Skeletal muscle tissue (tissue), 4 donors: ENCODE measurements around the gene PEX1. TPM values are rescaled to one million over a fixed set of nuclear protein-coding genes. Genes with fewer than 3 reads are reported as not detected.
"Not testable (repeated sequence)": the region's sequence is repeated elsewhere in the genome, so short reads cannot be mapped to it uniquely, and the experiment has no call there.

Experiments used
- H3K27ac ChIP-seq: one replicate; pipeline ENCODE4 v1.7.0; 2013; ENCODE audit warnings: mild to moderate bottlenecking, low read depth, low read length, inconsistent platforms
- H3K27me3 ChIP-seq, 3 donors: one replicate each; pipeline ENCODE4 v1.7.0; 2013; ENCODE audit warnings: low read length in 3 of 3; ENCODE audit not compliant: control insufficient read depth in 3 of 3, insufficient read depth in 3 of 3
- H3K36me3 ChIP-seq, 3 donors: one replicate each; pipeline ENCODE4 v1.7.0; 2013; ENCODE audit warnings: low read length in 3 of 3; ENCODE audit not compliant: control insufficient read depth in 3 of 3, insufficient read depth in 3 of 3
- H3K4me1 ChIP-seq, 3 donors: one replicate each; pipeline ENCODE4 v1.7.0; 2013; ENCODE audit warnings: low read length in 3 of 3, mild to moderate bottlenecking in 3 of 3; ENCODE audit not compliant: control insufficient read depth in 3 of 3, insufficient read depth in 3 of 3
- H3K4me3 ChIP-seq, 3 donors: one replicate each; pipeline ENCODE4 v1.7.0; 2013; ENCODE audit warnings: low read length in 3 of 3
- H3K9ac ChIP-seq, 3 donors: one replicate each; pipeline ENCODE4 v1.7.0; 2013; ENCODE audit warnings: low read length in 3 of 3, mild to moderate bottlenecking in 3 of 3, moderate library complexity in 2 of 3, low read depth in 1 of 3
- H3K9me3 ChIP-seq, 3 donors: one replicate each; pipeline ENCODE4 v1.7.0; 2013; ENCODE audit warnings: low read length in 3 of 3; ENCODE audit not compliant: control insufficient read depth in 3 of 3
- total RNA-seq: library from RNA; depleted of rRNA; stranded (reverse); fragments of >200 nt; gene quantifications from one replicate; pipeline ENCODE4 v1.2.3, GENCODE V29; 2014
- donor health status: Osteomylitis.

Gene PEX1
- total RNA-seq, 1 donor from 2014 or later: 48.5 TPM

DNA sequence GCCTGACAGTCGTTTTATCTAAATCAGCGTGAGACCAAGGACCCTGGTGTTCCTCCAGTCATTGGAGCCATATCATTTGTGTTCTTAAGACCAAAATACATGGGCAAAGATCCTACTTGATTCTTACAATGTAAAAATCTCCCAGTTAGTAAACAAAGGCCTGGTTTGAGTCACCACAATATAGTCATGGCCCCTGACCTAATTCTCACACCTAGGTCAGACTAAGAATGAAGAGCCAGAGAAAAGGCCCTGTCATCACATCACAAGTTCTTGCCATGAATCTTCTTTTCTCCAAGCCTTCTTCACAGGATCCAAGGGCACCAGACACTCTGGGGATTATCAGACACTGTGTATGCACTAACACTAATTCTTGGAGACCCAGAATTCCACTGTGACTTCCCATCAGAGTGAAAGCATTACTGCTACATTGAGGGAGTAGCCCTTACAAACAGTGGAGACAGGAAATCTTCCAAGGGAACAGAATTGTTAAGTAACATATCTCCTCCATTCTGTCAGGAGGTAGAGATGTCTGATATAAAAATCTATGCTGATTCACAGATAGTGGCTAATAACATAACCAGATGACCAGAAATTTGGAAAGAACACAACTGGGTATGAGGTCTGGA is 42.9 kb downstream of the PEX1 start:
- no peaks in the 10 kb centered on the region for H3K9me3 ChIP-seq
- H3K9ac ChIP-seq: no peak overlapping the region
- peaks cover 11 to 31% (median 26%) of the 10 kb centered on the region in 3 donors for H3K36me3 ChIP-seq
- H3K4me3 ChIP-seq: no peak overlapping the region
- H3K27ac ChIP-seq: no peak overlapping the region
- H3K27me3 ChIP-seq: no peaks in the 10 kb centered on the region
- H3K4me1 ChIP-seq: no peaks in the 10 kb centered on the region

- not testable (repeated sequence) for H3K27me3 ChIP-seq, H3K9me3 ChIP-seq, H3K4me1 ChIP-seq, H3K9ac ChIP-seq, H3K4me3 ChIP-seq, H3K27ac ChIP-seq
- H3K36me3 ChIP-seq: peaks cover 11 to 22% (median 19%) of the 10 kb centered on the region in 3 donors
Measured at GRCh38 chr7:92484226-92484625, 44.1 kb downstream of the PEX1 start.

- not testable (repeated sequence) for H3K4me1 ChIP-seq, H3K4me3 ChIP-seq, H3K27ac ChIP-seq, H3K27me3 ChIP-seq, H3K9me3 ChIP-seq, H3K9ac ChIP-seq
- H3K36me3 ChIP-seq: peaks cover 11 to 22% (median 15%) of the 10 kb centered on the region in 3 donors
Measured at GRCh38 chr7:92483624-92484023, 44.7 kb downstream of the PEX1 start.

GRCh38 chr7:92479146-92479545 is 49.2 kb downstream of the PEX1 start:
- not testable (repeated sequence) for H3K9me3 ChIP-seq, H3K27ac ChIP-seq, H3K9ac ChIP-seq, H3K4me1 ChIP-seq, H3K36me3 ChIP-seq, H3K27me3 ChIP-seq, H3K4me3 ChIP-seq

DNA sequence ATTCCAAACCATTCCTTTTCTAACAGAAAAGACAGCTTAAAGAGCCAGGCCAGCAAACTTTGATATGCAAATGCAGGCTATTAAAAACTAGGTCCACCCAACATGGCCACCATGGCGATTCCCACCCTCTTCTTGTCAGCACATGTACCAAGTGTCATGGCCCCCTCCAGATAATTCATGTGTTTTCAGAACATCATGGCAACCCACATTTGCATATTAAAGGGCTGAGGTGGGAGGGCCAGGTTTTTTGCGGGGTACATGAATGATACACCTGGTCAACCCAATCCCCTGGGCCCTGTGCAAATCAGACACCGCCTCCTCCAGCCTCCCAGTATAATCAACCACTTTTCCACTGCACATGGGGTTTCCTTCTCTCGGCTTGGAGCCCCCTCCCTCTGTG is 49.6 kb downstream of the PEX1 start:
- Histone ChIP-seq H3K9me3 (no peaks in the 10 kb centered on the region), H3K4me3 (no peak overlapping the region), H3K9ac (no peak overlapping the region), H3K36me3 (peaks cover 0 to 10% (median 6%) of the 10 kb centered on the region in 3 donors), H3K4me1 (no peaks in the 10 kb centered on the region), H3K27ac (no peak overlapping the region), H3K27me3 (no peaks in the 10 kb centered on the region)

GRCh38 chr7:92478095-92478494 is 50.2 kb downstream of the PEX1 start:
- Histone ChIP-seq H3K4me3 (no peak overlapping the region), H3K4me1 (no peaks in the 10 kb centered on the region), H3K27me3 (no peaks in the 10 kb centered on the region), H3K36me3 (peaks cover 0 to 10% (median 6%) of the 10 kb centered on the region in 3 donors), H3K27ac (no peak overlapping the region), H3K9me3 (no peaks in the 10 kb centered on the region), H3K9ac (no peak overlapping the region)

DNA sequence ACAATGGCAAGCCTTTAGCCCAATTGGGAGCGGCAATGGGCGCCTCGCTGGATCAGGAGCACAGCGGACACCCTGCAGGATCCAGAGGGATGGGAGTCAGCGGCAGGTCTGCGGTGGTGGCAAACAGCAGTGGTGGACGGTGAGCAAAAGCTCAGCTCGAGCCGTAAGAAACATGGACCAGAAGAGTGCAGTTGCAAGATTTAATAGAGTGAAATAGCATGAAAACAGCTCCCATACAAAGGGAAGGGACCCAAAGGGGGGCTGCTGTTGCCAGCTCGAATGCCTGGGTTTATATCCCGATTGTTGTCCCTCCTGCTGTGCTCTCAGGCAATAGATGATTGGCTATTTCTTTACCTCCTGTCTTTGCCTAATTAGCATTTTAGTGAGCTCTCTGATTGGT is 50.6 kb downstream of the PEX1 start, which contains the start of gene ERVW-1:
ERVW-1 (minus strand) TSS at position 266 of the 400 bp plus-strand sequence. CDS start 7,565 bp downstream, outside the sequence.
- H3K4me1 ChIP-seq, H3K9ac ChIP-seq, H3K4me3 ChIP-seq, H3K27ac ChIP-seq, H3K27me3 ChIP-seq, H3K36me3 ChIP-seq, H3K9me3 ChIP-seq: not testable (repeated sequence)

- not testable (repeated sequence) for H3K9ac ChIP-seq, H3K9me3 ChIP-seq, H3K27ac ChIP-seq, H3K36me3 ChIP-seq, H3K27me3 ChIP-seq, H3K4me3 ChIP-seq, H3K4me1 ChIP-seq
Measured at GRCh38 chr7:92475851-92476590, 52.3 kb downstream of the PEX1 start.

- H3K9ac ChIP-seq, H3K27ac ChIP-seq, H3K4me1 ChIP-seq, H3K27me3 ChIP-seq, H3K36me3 ChIP-seq, H3K9me3 ChIP-seq, H3K4me3 ChIP-seq: not testable (repeated sequence)
Measured at GRCh38 chr7:92475261-92475770, 53.0 kb downstream of the PEX1 start.

DNA sequence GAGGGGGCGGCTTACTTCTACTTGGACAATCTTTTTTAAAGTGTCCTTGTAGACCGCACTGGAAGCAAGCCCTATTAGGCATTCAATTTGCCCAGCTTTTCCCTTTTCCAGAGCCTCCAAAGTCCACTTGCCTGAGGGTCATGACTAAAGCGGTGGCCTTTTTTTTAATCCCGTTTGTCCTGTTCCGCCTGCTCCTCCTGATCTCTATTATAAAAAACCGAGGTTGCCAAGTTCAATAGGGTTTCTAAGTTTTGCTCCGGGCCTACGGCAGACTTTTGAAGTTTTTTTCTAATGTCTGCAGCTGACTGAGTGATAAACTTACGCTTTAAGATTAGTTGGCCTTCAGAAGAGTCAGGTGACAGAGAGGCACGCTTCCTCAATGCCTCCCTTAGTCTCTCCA is 54.3 kb downstream of the PEX1 start:
- H3K9me3 ChIP-seq, H3K27me3 ChIP-seq, H3K4me3 ChIP-seq, H3K27ac ChIP-seq, H3K9ac ChIP-seq, H3K36me3 ChIP-seq, H3K4me1 ChIP-seq: not testable (repeated sequence)
